Right lung (tissue), 5 donors: ENCODE data around the gene ABTB2. TPM values are rescaled to one million over a fixed set of nuclear protein-coding genes. Genes with fewer than 3 reads are reported as not detected.

Source experiments
- DNase-seq, 2 donors: peaks; one replicate each; pipeline ENCODE4 v3.0.0-alpha.2; 2013
- polyA plus RNA-seq, 5 donors: library from polyadenylated mRNA; unstranded; fragments of 120-200 nt; gene quantifications; one replicate each; pipeline versions ENCODE4 v1.2.1 to v1.2.3, GENCODE V29; 2013; ENCODE audit warnings: inconsistent platforms in 1 of 5, low replicate concordance in 1 of 5; ENCODE audit not compliant: insufficient read length in 5 of 5, insufficient read depth in 1 of 5

ABTB2 gene
- polyA plus RNA-seq, 5 donors = 3.7 to 5.4 (median 4.1) TPM

- DNase-seq = no peak
Measured at GRCh38 chr11:34363363-34364084, 5.7 kb upstream of the ABTB2 start.

- DNase-seq = no peak
Measured at GRCh38 chr11:34360046-34360445, 2.2 kb upstream of the ABTB2 start.

DNA sequence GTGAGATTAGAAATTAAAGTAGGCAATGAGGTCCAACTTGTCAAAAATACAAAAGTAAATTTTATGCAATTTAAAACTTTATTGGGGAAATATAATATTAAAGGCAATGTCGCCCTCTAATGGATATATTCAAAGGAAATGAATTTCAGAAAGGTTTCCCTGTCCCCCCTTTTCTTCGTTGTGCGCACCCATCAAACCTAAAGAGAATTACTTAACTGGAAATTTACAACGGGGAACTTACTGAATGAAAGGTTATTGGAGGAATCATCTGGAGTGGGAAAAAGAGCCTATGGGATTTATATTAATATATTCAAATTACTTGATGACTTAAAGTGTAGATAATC is 1.7 kb upstream of the ABTB2 start:
- no peak for DNase-seq

DNA sequence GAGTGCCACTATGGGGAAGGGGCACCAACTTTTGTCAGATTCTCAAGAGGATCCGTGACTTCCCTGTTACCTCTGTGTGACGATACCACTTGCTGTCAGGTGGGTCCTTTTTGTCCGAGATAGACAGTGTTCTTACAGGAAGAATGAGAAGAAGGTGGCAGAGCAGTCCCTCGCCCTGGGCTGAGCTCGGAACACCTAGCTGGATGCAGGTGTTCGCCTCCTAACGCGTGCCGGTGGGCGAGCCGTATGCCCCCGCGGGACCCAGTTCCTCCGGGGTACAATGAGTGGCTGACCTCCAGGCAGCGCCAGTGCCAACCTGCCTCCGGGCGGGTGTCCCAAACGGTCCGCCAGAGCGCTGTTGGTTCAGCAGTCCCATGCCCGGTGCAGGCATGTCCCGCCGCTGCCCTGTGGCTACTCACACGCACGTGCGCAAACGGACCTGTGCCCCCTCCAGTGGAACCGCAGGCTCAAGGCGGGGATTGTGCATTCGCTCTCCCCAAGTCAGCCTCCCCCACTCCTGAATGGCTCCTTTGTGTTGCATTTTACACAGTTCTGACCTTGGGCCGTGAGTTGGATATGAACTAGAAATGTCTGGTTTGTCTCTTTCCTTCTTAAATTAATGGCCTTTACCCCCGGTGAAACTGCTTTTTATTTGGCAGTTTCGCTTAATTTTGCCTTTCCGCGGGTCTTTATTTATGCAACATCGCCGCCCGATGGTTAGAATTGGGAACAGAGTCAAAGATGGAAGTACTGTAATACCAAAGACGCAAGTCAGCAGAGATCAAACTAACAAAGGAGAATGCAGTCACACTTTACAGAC is 1.1 kb upstream of the ABTB2 start:
- DNase-seq = peak; percentile 72 to 81

GRCh38 chr11:34358258-34358727 is 483 bp upstream of the ABTB2 start:
- DNase-seq = peak in 1 of 2 donors; percentile 33

- peak; percentile 33 to 43 for DNase-seq
Measured at GRCh38 chr11:34356913-34357700, 703 bp downstream of the ABTB2 start.

DNA sequence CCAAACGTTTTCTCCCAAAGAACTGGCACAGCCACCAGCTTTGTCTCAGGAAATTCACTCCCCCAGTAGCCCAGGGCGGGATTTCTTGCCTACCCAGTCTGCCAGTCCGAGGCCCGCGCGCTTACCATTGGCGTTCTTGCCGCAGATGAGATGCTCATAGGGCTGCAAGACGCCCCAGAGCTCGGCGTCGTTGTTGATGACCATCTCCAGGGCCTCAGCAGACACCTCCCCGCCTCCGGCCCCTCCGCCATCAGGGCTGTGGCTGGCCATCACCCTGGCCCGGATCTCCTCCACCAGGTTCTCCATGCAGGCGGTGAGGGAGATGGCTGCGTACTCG is 1.3 kb downstream of the ABTB2 start:
- no peak for DNase-seq

DNA sequence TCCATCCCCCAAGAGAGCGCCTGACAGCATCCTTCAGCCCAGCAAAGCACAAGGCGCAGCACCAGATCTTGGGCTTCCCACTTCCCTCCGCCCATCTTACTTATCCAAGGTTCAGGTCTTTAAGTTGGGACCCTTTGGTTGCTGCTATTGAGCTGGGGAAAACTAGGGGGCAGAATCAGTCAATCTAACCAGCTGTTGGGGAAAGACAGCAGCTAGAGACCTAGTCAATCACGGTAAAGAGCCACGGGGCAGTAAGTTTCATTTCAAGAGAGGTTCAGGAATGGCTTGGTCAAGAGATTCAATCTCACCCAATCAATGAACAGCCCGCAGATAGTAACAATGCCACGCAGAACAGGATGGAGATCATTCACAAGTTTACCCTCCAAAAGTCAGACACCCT is 1.7 kb downstream of the ABTB2 start:
- DNase-seq = no peak

DNA sequence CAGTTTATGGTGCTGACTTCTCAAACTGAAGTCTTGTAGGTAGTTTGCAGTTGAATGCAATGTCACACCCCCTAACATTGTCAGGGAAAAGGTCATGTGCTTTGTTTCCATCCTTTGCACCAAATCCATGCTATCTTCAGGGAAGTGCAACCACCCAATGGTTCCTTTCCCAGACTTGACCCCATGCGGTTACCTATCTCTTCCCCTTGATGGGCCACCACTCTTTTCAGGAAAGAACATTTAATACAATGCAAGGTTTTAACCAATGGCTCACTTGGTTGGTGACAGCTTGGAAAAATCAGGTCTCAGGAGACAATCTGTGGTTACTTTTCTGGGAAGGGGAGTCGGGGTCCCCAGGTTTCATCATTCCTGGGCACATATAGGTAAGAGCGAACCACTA is 2.1 kb downstream of the ABTB2 start:
- no peak for DNase-seq

GRCh38 chr11:34354782-34355181 is 3.0 kb downstream of the ABTB2 start:
- no peak for DNase-seq

GRCh38 chr11:34353881-34354280 is 3.9 kb downstream of the ABTB2 start:
- no peak for DNase-seq

DNA sequence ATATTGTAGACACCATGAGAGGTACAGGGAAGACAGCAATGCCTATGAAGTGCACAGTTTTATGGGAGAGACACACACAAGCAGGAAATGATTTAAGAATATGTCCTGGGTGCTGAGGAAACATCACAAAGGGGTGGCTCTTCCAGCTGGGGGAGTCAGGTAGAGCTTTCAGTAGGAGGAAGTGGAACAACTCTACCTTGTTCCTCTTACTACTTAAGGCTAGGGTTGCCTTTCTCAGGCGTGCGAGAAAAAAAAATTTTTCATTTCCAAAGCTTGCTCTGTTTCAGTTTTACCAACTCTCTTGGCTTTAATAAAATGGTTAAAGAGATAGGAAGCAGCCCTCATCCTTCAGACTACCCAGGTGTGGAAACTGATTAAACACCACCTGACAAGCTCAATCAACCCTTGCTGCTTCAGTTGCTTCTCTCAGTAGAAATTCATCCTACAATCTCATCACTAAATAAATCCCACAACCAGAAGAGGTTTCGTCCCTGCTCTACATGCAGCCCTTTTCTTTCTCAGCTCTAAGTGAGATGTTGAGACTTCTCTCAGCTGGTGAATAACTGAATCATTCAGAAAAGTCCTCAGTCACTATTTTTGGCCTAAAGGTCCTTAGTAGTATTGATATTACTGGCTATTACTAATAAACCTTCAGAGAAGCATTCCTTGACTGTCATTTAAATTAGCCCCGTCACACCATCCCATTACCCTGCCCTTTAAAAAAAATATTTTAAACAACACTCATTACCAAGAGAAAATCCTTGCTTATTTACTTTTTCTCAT is 5.9 kb downstream of the ABTB2 start:
- no peak for DNase-seq

DNA sequence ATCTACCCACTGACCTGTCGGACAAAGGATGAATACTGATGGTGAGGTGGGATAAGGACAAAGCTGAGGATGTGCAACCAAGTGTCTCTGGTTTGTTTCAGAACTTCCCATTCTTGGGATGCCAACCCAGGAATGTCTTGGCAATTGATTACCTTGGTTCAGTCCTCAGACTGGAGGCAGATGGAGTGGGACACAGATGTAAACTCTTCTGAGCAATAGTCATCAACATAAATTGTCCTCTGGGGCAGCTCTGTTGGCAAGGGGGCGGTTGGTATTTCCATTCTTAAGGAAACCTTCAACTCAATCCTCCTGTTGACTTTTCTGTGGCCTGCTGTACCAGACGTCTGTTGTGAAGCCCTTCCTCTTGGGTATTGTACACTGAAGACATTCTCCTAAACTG is 6.8 kb downstream of the ABTB2 start:
- no peak for DNase-seq

GRCh38 chr11:34349882-34350281 is 7.9 kb downstream of the ABTB2 start:
- no peak for DNase-seq

DNA sequence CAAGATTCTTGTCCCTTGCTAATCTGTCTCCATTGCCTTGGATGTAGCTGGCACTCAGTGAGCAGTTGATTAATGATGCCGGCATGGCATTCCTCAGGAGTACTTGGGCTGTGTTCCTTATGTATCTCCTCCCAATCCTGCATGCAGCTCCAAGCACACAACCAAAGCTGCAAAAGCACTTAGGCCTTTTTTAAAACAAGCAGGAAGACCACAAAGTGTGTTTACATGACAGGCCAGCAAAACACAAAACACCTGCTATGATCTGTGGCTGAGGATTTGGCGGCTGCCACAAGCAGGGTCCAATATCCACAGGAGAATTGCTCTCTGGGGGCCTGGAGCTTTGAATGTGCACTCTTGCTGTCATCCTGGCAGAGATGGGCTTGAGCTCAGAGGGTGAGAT is 8.9 kb downstream of the ABTB2 start:
- DNase-seq = no peak

- DNase-seq = no peak
Measured at GRCh38 chr11:34348096-34348495, 9.7 kb downstream of the ABTB2 start.

DNA sequence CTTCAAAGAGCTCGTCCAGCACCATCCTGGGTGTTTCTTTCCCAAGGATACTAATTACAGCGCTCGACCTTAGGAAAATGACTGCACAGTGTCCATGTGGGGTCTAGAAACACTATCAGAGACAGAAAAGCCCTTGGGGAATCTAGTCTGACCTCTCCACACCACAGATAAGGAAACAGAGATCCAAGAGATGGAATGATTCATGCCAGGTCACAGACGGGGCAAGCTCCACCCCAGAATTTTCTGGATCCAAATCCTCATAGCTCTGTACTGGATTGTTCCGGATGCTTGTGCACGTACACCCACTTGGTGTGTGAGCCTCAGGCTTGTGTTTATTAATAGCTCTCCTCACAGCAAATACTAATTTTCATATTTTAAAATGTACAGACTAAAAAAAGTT is 11.3 kb downstream of the ABTB2 start:
- no peak for DNase-seq

DNA sequence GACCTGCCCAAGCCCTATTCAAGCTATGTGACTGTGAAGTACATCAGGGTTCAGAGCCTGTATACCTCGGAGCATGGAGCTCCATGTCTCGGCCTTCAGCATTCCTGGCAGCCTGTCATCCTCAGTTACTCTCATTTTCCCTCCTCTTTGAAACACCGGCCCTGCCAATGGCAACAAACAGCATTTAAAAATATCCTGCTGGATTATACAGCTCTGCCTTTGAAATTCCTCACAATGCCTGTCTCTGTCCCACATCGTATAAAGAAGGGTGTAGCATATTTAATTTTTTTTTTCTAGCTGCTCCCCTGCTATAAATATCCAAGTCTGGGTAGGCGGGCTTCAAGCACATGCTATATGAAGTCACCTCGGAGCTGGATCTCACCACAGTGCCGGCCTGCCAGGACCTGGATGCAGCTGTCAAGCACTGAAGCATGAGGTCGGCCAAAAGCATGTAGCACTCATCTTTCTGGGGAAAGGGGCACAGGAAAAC is 11.8 kb downstream of the ABTB2 start:
- DNase-seq = no peak

- no peak for DNase-seq
Measured at GRCh38 chr11:34345540-34345876, 12.3 kb downstream of the ABTB2 start.

DNA sequence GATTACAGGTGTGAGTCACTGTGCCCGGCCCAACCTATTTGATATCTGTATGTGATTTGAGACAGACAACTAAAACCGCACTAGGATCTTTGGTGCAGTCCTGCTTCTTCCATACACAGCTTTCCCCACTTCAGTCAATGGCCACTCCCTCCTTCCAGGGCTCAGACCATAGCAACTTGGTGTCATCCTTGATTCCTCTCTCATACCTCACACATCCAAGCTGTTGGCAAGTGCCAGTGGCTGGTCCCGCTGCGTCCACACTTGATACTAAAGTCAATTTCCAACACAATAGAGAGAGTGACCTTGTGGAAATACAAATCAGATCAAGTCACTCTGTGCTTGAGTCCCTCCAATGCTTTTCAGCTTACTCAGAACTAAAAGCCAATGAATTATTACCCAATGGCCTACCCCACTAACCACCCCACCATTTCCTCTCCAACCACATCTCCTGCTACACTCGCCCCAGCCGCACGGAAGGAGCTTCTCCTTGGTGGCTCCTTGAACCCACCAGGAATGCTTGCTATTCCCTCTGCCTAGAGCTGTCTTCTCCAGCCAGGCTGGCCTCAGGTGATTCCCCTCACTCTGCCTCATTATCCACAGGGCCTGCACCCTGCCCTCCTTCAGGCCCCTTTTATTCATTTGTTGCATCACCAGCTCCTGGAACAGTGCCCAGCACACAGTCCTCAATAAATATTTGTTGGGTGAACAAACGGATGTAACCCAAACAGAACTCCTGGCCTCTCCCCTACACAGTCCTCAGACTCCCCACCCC is 12.9 kb downstream of the ABTB2 start:
- DNase-seq = peak in 1 of 2 donors; percentile 42

DNA sequence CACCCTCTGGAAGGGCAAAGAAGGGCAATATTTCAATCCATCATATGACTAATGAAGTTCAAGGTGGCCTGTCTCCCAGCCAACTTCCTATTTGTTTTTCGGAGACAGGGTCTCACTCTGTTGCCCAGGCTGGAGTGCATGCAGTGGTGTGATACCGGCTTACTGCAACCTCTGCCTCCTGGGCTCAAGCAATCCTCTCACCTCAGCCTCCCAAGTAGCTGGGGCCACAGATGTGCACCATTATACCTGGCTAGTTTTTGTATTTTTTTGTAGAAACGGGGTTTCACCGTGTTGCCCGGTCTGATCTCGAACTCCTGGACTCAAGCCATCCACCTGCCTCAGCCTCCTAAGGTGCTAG is 13.4 kb downstream of the ABTB2 start:
- DNase-seq = no peak
